DND-41 (cell line): ENCODE measurements around the gene AGMO.

Source experiments
- ATAC-seq: fragments of 200-7000 bp; cut with Tn5 transposase; 3 replicates; pipeline ENCODE4 v1.9.1; 2021; ENCODE audit warnings: low read depth; ENCODE audit not compliant: insufficient read depth
- DNase-seq: peaks from one replicate; pipeline ENCODE4 v3.0.0-alpha.2; 2020
- H2AFZ ChIP-seq: 2 replicates; pipeline ENCODE4 v1.6.0; 2012; ENCODE audit warnings: low read depth, low read length
- H3K27ac ChIP-seq: 2 replicates; pipeline ENCODE4 v1.5.1; 2012; ENCODE audit warnings: low read length, inconsistent platforms
- H3K27me3 ChIP-seq: fragments of 200-600 bp; sonication (generic); 2 replicates; pipeline ENCODE4 v1.6.0; 2012; ENCODE audit warnings: low read length, mild to moderate bottlenecking, inconsistent platforms; ENCODE audit not compliant: insufficient read depth, poor library complexity
- H3K36me3 ChIP-seq: 2 replicates; pipeline ENCODE4 v1.5.1; 2012; ENCODE audit warnings: low read length, inconsistent platforms; ENCODE audit not compliant: insufficient read depth
- H3K4me1 ChIP-seq: 2 replicates; pipeline ENCODE4 v1.5.1; 2012; ENCODE audit warnings: mild to moderate bottlenecking, low read length; ENCODE audit not compliant: insufficient read depth
- H3K4me2 ChIP-seq: 2 replicates; pipeline ENCODE4 v1.6.0; 2012; ENCODE audit warnings: mild to moderate bottlenecking, moderate library complexity, low read length, inconsistent platforms; ENCODE audit not compliant: insufficient read depth
- H3K4me3 ChIP-seq, 2 experiments: fragments of 200-600 bp in 1 of 2; shearing (Covaris generic) in 1 of 2; 2 replicates each; pipeline ENCODE4 v1.5.1; 2012 to 2016; ENCODE audit warnings: inconsistent platforms in 2 of 2, low read length in 2 of 2, mild to moderate bottlenecking in 2 of 2, low read depth in 1 of 2, moderate library complexity in 1 of 2
- H3K79me2 ChIP-seq: 2 replicates; pipeline ENCODE4 v1.6.0; 2012; ENCODE audit warnings: low read length, inconsistent platforms; ENCODE audit not compliant: insufficient read depth
- H3K9ac ChIP-seq: 2 replicates; pipeline ENCODE4 v1.6.0; 2012; ENCODE audit warnings: low read depth, mild to moderate bottlenecking, inconsistent platforms, low read length, moderate library complexity
- H3K9me3 ChIP-seq: 2 replicates; pipeline ENCODE4 v1.5.1; 2012; ENCODE audit warnings: low read length, moderate library complexity, mild to moderate bottlenecking, inconsistent platforms; ENCODE audit not compliant: insufficient read depth, severe bottlenecking
- H4K20me1 ChIP-seq: 2 replicates; pipeline ENCODE4 v1.6.0; 2012; ENCODE audit warnings: low read length; ENCODE audit not compliant: insufficient read depth
- EZH2 ChIP-seq: IDR thresholded peaks from 3 replicates; pipeline ENCODE4 v1.6.1; 2012; ENCODE audit warnings: borderline replicate concordance, low read depth, mild to moderate bottlenecking, moderate library complexity, low read length, inconsistent platforms; ENCODE audit not compliant: severe bottlenecking
- TF ChIP-seq, protein P1 (sequence below): IDR thresholded peaks from 2 replicates; pipeline ENCODE4 v1.5.1; 2012; ENCODE audit warnings: borderline replicate concordance, low read length, moderate library complexity, mild to moderate bottlenecking; ENCODE audit not compliant: poor library complexity, severe bottlenecking; ENCODE audit errors: extremely low read depth

AGMO gene

GRCh38 chr7:15557186-15557585 is 4.6 kb downstream of the AGMO start:
- DNase-seq (no peak), ATAC-seq (no peak)
- Histone ChIP-seq H3K4me3 (no peak overlapping the region), H2AFZ (no peak overlapping the region), H4K20me1 (no peaks in the 10 kb centered on the region), H3K79me2 (no peaks in the 10 kb centered on the region), H3K4me2 (no peak overlapping the region), H3K9me3 (no peaks in the 10 kb centered on the region), H3K9ac (no peak overlapping the region), H3K4me1 (no peaks in the 10 kb centered on the region), H3K27me3 (no peaks in the 10 kb centered on the region), H3K27ac (no peak overlapping the region), H3K36me3 (no peaks in the 10 kb centered on the region)
- TF ChIP-seq, protein P1, sequence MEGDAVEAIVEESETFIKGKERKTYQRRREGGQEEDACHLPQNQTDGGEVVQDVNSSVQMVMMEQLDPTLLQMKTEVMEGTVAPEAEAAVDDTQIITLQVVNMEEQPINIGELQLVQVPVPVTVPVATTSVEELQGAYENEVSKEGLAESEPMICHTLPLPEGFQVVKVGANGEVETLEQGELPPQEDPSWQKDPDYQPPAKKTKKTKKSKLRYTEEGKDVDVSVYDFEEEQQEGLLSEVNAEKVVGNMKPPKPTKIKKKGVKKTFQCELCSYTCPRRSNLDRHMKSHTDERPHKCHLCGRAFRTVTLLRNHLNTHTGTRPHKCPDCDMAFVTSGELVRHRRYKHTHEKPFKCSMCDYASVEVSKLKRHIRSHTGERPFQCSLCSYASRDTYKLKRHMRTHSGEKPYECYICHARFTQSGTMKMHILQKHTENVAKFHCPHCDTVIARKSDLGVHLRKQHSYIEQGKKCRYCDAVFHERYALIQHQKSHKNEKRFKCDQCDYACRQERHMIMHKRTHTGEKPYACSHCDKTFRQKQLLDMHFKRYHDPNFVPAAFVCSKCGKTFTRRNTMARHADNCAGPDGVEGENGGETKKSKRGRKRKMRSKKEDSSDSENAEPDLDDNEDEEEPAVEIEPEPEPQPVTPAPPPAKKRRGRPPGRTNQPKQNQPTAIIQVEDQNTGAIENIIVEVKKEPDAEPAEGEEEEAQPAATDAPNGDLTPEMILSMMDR, result no peak
- TF ChIP-seq EZH2, result no peak

DNA sequence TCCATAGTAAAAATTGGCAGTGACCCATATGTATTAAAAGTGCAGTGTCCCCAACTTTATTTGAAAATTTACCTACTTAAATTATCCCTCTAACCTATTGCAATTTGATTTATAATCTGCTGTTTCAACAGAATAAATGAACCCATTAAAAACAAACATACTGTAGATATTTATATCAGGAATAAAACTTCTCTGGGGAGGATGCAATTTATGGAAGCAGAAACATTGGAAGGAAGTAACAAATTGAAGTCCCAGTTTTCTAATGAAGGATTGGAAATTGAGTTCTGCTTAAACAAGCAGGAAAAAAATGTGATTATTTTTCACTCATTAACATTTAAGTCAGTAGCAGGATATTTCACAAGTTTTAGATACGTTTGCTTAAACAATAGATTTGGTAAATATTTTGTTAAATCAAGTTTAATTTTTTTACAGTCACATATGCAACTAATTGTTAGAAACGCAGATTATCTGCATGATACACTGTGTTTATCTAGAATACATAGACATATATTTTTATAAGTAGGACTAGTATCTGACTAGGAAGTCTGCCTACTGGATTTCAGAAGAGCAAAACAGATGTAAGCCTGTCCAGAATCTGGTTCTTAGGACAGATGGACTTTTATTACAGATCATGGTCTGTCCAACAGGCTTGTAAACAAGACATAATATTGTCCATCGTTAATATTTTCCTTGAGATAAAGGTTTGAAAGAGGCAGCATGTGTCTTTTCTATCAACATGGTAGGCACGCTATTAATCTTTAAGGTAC is 5.3 kb downstream of the AGMO start:
- ATAC-seq, result no peak
- Histone ChIP-seq H3K27ac (no peak overlapping the region), H3K4me2 (no peak overlapping the region), H4K20me1 (no peaks in the 10 kb centered on the region), H3K27me3 (no peaks in the 10 kb centered on the region), H3K4me1 (no peaks in the 10 kb centered on the region), H3K79me2 (no peaks in the 10 kb centered on the region), H3K9me3 (no peaks in the 10 kb centered on the region), H3K4me3 (no peak overlapping the region), H3K36me3 (no peaks in the 10 kb centered on the region), H2AFZ (no peak overlapping the region), H3K9ac (no peak overlapping the region)
- TF ChIP-seq, protein P1, result no peak
- TF ChIP-seq EZH2, result no peak
- DNase-seq, result no peak

GRCh38 chr7:15555381-15555859 is 6.4 kb downstream of the AGMO start:
- no peak overlapping the region for H3K9ac ChIP-seq
- no peaks in the 10 kb centered on the region for H3K4me1 ChIP-seq
- H4K20me1 ChIP-seq, result no peaks in the 10 kb centered on the region
- no peaks in the 10 kb centered on the region for H3K36me3 ChIP-seq
- no peak overlapping the region for H3K4me2 ChIP-seq
- no peak overlapping the region for H2AFZ ChIP-seq
- no peak overlapping the region for H3K4me3 ChIP-seq
- ATAC-seq (no peak), DNase-seq (no peak)
- no peak for TF ChIP-seq EZH2
- TF ChIP-seq, protein P1, result no peak
- H3K27me3 ChIP-seq, result no peaks in the 10 kb centered on the region
- no peaks in the 10 kb centered on the region for H3K79me2 ChIP-seq
- H3K9me3 ChIP-seq, result no peaks in the 10 kb centered on the region
- no peak overlapping the region for H3K27ac ChIP-seq
